Choroid plexus epithelial cell (primary cell): ENCODE data around the gene FIGN.
A peak's percentile ranks its signal among the peaks of the same experiment; 100 is the strongest.

ENCODE experiments used
- DNase-seq: peaks from one replicate; pipeline ENCODE4 v3.0.0-alpha.2; 2010; ENCODE audit warnings: low read depth
- H3K4me3 ChIP-seq: 2 replicates; pipeline ENCODE4 v1.5.1; 2011; ENCODE audit warnings: low read depth, mild to moderate bottlenecking, control low read depth, low read length, moderate library complexity
- CTCF ChIP-seq: conservative IDR thresholded peaks from 2 replicates; pipeline ENCODE4 v1.5.1; 2011; ENCODE audit warnings: low read depth, mild to moderate bottlenecking, control low read depth, inconsistent platforms, low read length, moderate library complexity

Gene FIGN

GRCh38 chr2:163698857-163699256 is 37.0 kb downstream of the FIGN start:
- TF ChIP-seq CTCF = no peak
- DNase-seq = peak; percentile 89
- H3K4me3 ChIP-seq = no peak overlapping the region

GRCh38 chr2:163697846-163698637 is 37.8 kb downstream of the FIGN start:
- DNase-seq = peak; percentile 39
- no peak overlapping the region for H3K4me3 ChIP-seq
- TF ChIP-seq CTCF = no peak

GRCh38 chr2:163697429-163697828 is 38.4 kb downstream of the FIGN start:
- no peak for TF ChIP-seq CTCF
- DNase-seq = no peak
- no peak overlapping the region for H3K4me3 ChIP-seq

GRCh38 chr2:163693484-163693883 is 42.3 kb downstream of the FIGN start:
- no peak for DNase-seq
- TF ChIP-seq CTCF = no peak
- no peak overlapping the region for H3K4me3 ChIP-seq

GRCh38 chr2:163692611-163693482 is 43.0 kb downstream of the FIGN start:
- TF ChIP-seq CTCF = no peak
- no peak overlapping the region for H3K4me3 ChIP-seq
- DNase-seq = peak; percentile 61

- DNase-seq = peak; percentile 56
- peak; percentile 24 for TF ChIP-seq CTCF
Measured at GRCh38 chr2:163692081-163692480, 43.7 kb downstream of the FIGN start.

GRCh38 chr2:163690896-163691295 is 44.9 kb downstream of the FIGN start:
- DNase-seq = no peak
- no peak for TF ChIP-seq CTCF
- H3K4me3 ChIP-seq = no peak overlapping the region

More at GRCh38 chr2:163692081-163692480, 43.7 kb downstream of the FIGN start:
- H3K4me3 ChIP-seq = no peak overlapping the region
